ENCODE data around the gene SPATS2.
"Not testable (repeated sequence)": the region's sequence is repeated elsewhere in the genome, so short reads cannot be mapped to it uniquely, and the experiment has no call there.

The SPATS2 gene

GRCh38 chr12:49525942-49526341 lies 158.7 kb downstream of the SPATS2 start:
- CTCF ChIA-PET: interaction anchor here (1.2 to 5.4 kb wide), 5 partner anchors 13 to 237 kb away, joined by 3 to 52 read pairs (median 5); no protein-coding TSS in a partner anchor
- TF ChIP-seq CTCF (IDR thresholded peaks at IDR 0.05; ENCODE audit: insufficient read depth, low read length, missing control alignments): no peak
- POLR2A ChIA-PET: no interaction called here
- no peak for DNase-seq (ENCODE audit: low read depth, low spot score)
- H3K4me3 ChIP-seq (ENCODE audit: low read depth, low read length): no peak overlapping the region

GRCh38 chr12:49527361-49528130 lies 160.3 kb downstream of the SPATS2 start:
- no peak for DNase-seq (ENCODE audit: low read depth, low spot score)
- CTCF ChIA-PET: interaction anchor here (1.0 to 5.4 kb wide), 6 partner anchors 13 to 196 kb away, joined by 3 to 52 read pairs (median 4); no protein-coding TSS in a partner anchor
- TF ChIP-seq CTCF (IDR thresholded peaks at IDR 0.05; ENCODE audit: insufficient read depth, low read length, missing control alignments): no peak
- POLR2A ChIA-PET: interaction anchor here (1.1 kb wide), 1 partner anchor 161 kb away, joined by 3 read pairs; no protein-coding TSS in a partner anchor
- no peak overlapping the region for H3K4me3 ChIP-seq (ENCODE audit: low read depth, low read length)

- no peak overlapping the region for H3K4me3 ChIP-seq (ENCODE audit: low read depth, low read length)
- TF ChIP-seq CTCF (IDR thresholded peaks at IDR 0.05; ENCODE audit: insufficient read depth, low read length, missing control alignments): no peak
- ChIA-PET CTCF (interaction anchor here (1.1 to 1.3 kb wide), 2 partner anchors 159 to 171 kb away, joined by 3 to 4 read pairs; no protein-coding TSS in a partner anchor), POLR2A (no interaction called here)
- no peak for DNase-seq (ENCODE audit: low read depth, low spot score)
Measured at GRCh38 chr12:49529414-49529813, 162.2 kb downstream of the SPATS2 start.

- ChIA-PET CTCF (interaction anchor here (1.2 to 1.4 kb wide), 4 partner anchors 17 to 190 kb away, joined by 5 to 9 read pairs (median 6); no protein-coding TSS in a partner anchor), POLR2A (no interaction called here)
- TF ChIP-seq CTCF (IDR thresholded peaks at IDR 0.05; ENCODE audit: insufficient read depth, low read length, missing control alignments): no peak
- DNase-seq (ENCODE audit: low read depth, low spot score): no peak
- H3K4me3 ChIP-seq (ENCODE audit: low read depth, low read length): no peak overlapping the region
Measured at GRCh38 chr12:49531745-49532144, 164.5 kb downstream of the SPATS2 start.

- ChIA-PET POLR2A (no interaction called here), CTCF (interaction anchor here (1.3 to 1.4 kb wide), 3 partner anchors 175 to 191 kb away, joined by 5 to 9 read pairs (median 5); no protein-coding TSS in a partner anchor)
- no peak for TF ChIP-seq CTCF (IDR thresholded peaks at IDR 0.05; ENCODE audit: insufficient read depth, low read length, missing control alignments)
- no peak overlapping the region for H3K4me3 ChIP-seq (ENCODE audit: low read depth, low read length)
- no peak for DNase-seq (ENCODE audit: low read depth, low spot score)
Measured at GRCh38 chr12:49533331-49533730, 166.1 kb downstream of the SPATS2 start.

GRCh38 chr12:49534122-49534521 lies 166.9 kb downstream of the SPATS2 start:
- CTCF ChIA-PET: interaction anchor here (1.1 to 1.5 kb wide), 3 partner anchors 22 to 202 kb away, joined by 3 to 5 read pairs (median 5); no protein-coding TSS in a partner anchor
- H3K4me3 ChIP-seq (ENCODE audit: low read depth, low read length); POLR2A ChIA-PET; DNase-seq (ENCODE audit: low read depth, low spot score): not testable (repeated sequence)

All from AG04449 (cell line).